Measurements from ENCODE around the gene RSRC1.

DNA sequence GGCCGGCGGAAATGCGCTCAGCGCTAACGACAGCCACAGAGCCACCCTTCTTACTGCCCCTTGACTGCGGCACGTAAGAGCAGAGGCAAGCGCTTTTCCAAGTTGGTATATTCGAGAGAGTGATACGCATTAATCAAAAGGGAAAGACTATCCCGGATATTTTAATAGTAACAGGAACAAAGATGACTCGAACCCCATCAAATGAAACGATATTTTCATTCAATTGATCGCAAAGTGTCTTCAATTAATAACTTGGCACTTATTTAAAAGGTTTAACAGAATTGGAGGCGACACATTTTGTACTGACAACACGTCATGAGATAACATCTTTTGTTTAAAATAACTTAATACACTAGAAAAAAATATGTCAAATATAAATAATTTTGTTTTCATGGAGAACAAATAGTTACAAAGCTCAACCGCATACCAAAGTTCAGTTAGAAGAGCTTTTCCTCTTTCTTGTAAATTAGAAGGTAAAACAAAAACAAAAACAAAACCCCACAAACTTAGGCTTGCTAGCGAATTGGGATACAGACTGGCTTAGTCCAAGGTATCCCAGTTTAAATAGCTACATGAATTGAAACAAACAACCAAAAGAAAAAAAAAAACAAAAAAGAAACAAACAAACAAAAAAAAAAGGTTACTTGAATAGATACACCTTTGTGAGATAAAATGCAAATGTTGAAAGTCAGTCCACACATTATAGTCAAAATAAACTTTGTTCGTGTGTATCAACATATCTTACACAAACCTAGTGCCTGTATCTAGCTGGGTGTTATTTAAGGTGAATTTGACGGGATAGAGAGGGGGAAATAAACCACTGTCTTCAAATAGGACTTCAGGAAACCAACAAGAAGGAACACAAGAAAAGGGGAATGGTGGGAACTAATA, 13.8 kb upstream of the RSRC1 start:
- no peak for TF ChIP-seq EP300 (IDR thresholded peaks at IDR 0.05; ENCODE audit: borderline replicate concordance)
- TF ChIP-seq, protein P1, sequence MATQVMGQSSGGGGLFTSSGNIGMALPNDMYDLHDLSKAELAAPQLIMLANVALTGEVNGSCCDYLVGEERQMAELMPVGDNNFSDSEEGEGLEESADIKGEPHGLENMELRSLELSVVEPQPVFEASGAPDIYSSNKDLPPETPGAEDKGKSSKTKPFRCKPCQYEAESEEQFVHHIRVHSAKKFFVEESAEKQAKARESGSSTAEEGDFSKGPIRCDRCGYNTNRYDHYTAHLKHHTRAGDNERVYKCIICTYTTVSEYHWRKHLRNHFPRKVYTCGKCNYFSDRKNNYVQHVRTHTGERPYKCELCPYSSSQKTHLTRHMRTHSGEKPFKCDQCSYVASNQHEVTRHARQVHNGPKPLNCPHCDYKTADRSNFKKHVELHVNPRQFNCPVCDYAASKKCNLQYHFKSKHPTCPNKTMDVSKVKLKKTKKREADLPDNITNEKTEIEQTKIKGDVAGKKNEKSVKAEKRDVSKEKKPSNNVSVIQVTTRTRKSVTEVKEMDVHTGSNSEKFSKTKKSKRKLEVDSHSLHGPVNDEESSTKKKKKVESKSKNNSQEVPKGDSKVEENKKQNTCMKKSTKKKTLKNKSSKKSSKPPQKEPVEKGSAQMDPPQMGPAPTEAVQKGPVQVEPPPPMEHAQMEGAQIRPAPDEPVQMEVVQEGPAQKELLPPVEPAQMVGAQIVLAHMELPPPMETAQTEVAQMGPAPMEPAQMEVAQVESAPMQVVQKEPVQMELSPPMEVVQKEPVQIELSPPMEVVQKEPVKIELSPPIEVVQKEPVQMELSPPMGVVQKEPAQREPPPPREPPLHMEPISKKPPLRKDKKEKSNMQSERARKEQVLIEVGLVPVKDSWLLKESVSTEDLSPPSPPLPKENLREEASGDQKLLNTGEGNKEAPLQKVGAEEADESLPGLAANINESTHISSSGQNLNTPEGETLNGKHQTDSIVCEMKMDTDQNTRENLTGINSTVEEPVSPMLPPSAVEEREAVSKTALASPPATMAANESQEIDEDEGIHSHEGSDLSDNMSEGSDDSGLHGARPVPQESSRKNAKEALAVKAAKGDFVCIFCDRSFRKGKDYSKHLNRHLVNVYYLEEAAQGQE (IDR thresholded peaks at IDR 0.05; ENCODE audit: low read depth) = no peak
- no peak for TF ChIP-seq TAF1 (IDR thresholded peaks at IDR 0.05; ENCODE audit: low read depth)
- no peak for TF ChIP-seq NFIC (IDR thresholded peaks at IDR 0.05)
- TF ChIP-seq TCF12 (IDR thresholded peaks at IDR 0.05; ENCODE audit: low read depth) = no peak
- no peak for TF ChIP-seq RAD21 (IDR thresholded peaks at IDR 0.05; ENCODE audit: low read depth)
- no peak for TF ChIP-seq CEBPB (IDR thresholded peaks at IDR 0.05)
- TF ChIP-seq EGR1 (IDR thresholded peaks at IDR 0.05) = no peak
- TF ChIP-seq, protein P2, sequence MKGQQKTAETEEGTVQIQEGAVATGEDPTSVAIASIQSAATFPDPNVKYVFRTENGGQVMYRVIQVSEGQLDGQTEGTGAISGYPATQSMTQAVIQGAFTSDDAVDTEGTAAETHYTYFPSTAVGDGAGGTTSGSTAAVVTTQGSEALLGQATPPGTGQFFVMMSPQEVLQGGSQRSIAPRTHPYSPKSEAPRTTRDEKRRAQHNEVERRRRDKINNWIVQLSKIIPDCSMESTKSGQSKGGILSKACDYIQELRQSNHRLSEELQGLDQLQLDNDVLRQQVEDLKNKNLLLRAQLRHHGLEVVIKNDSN (IDR thresholded peaks at IDR 0.05) = no peak

Data from Ishikawa (cell line).